Nephron progenitor cell (in vitro differentiated cells): ENCODE measurements around the gene DHX8.

Experiments
- DNase-seq: peaks from one replicate; pipeline ENCODE4 v3.0.0; 2021
- H3K27ac Mint-ChIP-seq: 2 replicates; pipeline ENCODE4 v1.8.0; 2021; ENCODE audit warnings: mild to moderate bottlenecking, moderate library complexity, mixed read lengths
- H3K27me3 Mint-ChIP-seq: 2 replicates; pipeline ENCODE4 v1.8.0; 2021; ENCODE audit warnings: mild to moderate bottlenecking, low read depth, mixed read lengths; ENCODE audit not compliant: poor library complexity
- H3K36me3 Mint-ChIP-seq: 2 replicates; pipeline ENCODE4 v1.8.0; 2021; ENCODE audit warnings: low read depth, mixed read lengths
- H3K4me1 Mint-ChIP-seq: 2 replicates; pipeline ENCODE4 v1.8.0; 2021; ENCODE audit warnings: mixed read lengths
- H3K4me3 Mint-ChIP-seq: 2 replicates; pipeline ENCODE4 v1.8.0; 2021; ENCODE audit warnings: mild to moderate bottlenecking, moderate library complexity, mixed read lengths
- H3K9me3 Mint-ChIP-seq: 2 replicates; pipeline ENCODE4 v1.8.0; 2021; ENCODE audit warnings: mild to moderate bottlenecking, moderate library complexity, mixed read lengths
- CTCF ChIP-seq: fragments of 200-600 bp; sonication (generic); IDR thresholded peaks from 2 replicates; pipeline ENCODE4 v1.5.0; 2021; ENCODE audit warnings: antibody characterized with exemption

The DHX8 gene

GRCh38 chr17:43443381-43443780, 40.4 kb upstream of the DHX8 start:
- H3K4me3 Mint-ChIP-seq: no peak overlapping the region
- peaks cover 8% of the 10 kb centered on the region for H3K27me3 Mint-ChIP-seq
- DNase-seq: no peak
- no peak for TF ChIP-seq CTCF
- peaks cover 5% of the 10 kb centered on the region for H3K9me3 Mint-ChIP-seq
- peaks cover 18% of the 10 kb centered on the region for H3K4me1 Mint-ChIP-seq
- H3K36me3 Mint-ChIP-seq: no peaks in the 10 kb centered on the region
- H3K27ac Mint-ChIP-seq: no peak overlapping the region

GRCh38 chr17:43444223-43445008, 39.4 kb upstream of the DHX8 start:
- Mint-ChIP-seq H3K4me3 (no peak overlapping the region), H3K27me3 (peaks cover 9% of the 10 kb centered on the region), H3K4me1 (peaks cover 17% of the 10 kb centered on the region), H3K27ac (peak overlapping the region; percentile 7), H3K9me3 (peaks cover 9% of the 10 kb centered on the region), H3K36me3 (no peaks in the 10 kb centered on the region)
- DNase-seq: no peak
- TF ChIP-seq CTCF: no peak

GRCh38 chr17:43445009-43445589, 38.7 kb upstream of the DHX8 start:
- H3K36me3 Mint-ChIP-seq: no peaks in the 10 kb centered on the region
- H3K27me3 Mint-ChIP-seq: peaks cover 9% of the 10 kb centered on the region
- H3K4me3 Mint-ChIP-seq: no peak overlapping the region
- TF ChIP-seq CTCF: no peak
- H3K4me1 Mint-ChIP-seq: peaks cover 24% of the 10 kb centered on the region
- H3K27ac Mint-ChIP-seq: no peak overlapping the region
- peaks cover 10% of the 10 kb centered on the region for H3K9me3 Mint-ChIP-seq
- no peak for DNase-seq

- TF ChIP-seq CTCF: no peak
- peaks cover 5% of the 10 kb centered on the region for H3K36me3 Mint-ChIP-seq
- H3K27ac Mint-ChIP-seq: no peak overlapping the region
- H3K4me3 Mint-ChIP-seq: no peak overlapping the region
- DNase-seq: no peak
- peaks cover 26% of the 10 kb centered on the region for H3K9me3 Mint-ChIP-seq
- H3K4me1 Mint-ChIP-seq: peaks cover 25% of the 10 kb centered on the region
- H3K27me3 Mint-ChIP-seq: peaks cover 9% of the 10 kb centered on the region
Observed at GRCh38 chr17:43446773-43447172, 37.0 kb upstream of the DHX8 start.

GRCh38 chr17:43448720-43449469, 34.9 kb upstream of the DHX8 start:
- peaks cover 5% of the 10 kb centered on the region for H3K36me3 Mint-ChIP-seq
- H3K9me3 Mint-ChIP-seq: peaks cover 34% of the 10 kb centered on the region
- no peak for TF ChIP-seq CTCF
- H3K4me3 Mint-ChIP-seq: no peak overlapping the region
- H3K27ac Mint-ChIP-seq: peak overlapping the region; percentile 18
- H3K27me3 Mint-ChIP-seq: peaks cover 8% of the 10 kb centered on the region
- no peak for DNase-seq
- H3K4me1 Mint-ChIP-seq: peaks cover 30% of the 10 kb centered on the region
